ENCODE measurements around the gene BSN.

DNA sequence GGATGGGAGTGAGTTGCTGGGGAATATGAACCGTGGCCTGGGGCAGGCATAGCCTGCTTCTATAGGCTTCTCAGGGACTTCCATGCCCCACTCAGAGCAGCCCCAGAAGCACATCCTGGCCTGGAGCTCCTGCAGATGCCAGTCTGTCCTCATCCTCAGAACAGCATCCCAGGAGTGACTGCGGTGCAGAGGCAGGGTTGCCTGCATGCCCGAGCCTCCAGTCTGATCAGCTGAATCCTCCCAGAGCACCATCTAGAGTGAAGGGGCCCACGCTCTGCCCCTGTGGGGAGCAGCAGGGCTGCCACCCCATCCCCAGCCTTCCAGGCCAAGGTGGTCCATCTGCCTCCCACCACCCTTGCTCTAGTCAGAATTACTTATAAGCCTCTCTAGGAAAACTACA lies 75.2 kb downstream of the BSN start:
- TF ChIP-seq, protein P1, sequence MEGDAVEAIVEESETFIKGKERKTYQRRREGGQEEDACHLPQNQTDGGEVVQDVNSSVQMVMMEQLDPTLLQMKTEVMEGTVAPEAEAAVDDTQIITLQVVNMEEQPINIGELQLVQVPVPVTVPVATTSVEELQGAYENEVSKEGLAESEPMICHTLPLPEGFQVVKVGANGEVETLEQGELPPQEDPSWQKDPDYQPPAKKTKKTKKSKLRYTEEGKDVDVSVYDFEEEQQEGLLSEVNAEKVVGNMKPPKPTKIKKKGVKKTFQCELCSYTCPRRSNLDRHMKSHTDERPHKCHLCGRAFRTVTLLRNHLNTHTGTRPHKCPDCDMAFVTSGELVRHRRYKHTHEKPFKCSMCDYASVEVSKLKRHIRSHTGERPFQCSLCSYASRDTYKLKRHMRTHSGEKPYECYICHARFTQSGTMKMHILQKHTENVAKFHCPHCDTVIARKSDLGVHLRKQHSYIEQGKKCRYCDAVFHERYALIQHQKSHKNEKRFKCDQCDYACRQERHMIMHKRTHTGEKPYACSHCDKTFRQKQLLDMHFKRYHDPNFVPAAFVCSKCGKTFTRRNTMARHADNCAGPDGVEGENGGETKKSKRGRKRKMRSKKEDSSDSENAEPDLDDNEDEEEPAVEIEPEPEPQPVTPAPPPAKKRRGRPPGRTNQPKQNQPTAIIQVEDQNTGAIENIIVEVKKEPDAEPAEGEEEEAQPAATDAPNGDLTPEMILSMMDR (IDR thresholded peaks at IDR 0.05) = no peak
- TF ChIP-seq EZH2 (IDR thresholded peaks at IDR 0.05; ENCODE audit: borderline replicate concordance, insufficient read depth, low read depth, low read length, poor library complexity, severe bottlenecking) = no peak
